CD4-positive, alpha-beta memory T cell (primary cell): ENCODE results near the gene TRIM39. TPM values are rescaled to one million over a fixed set of nuclear protein-coding genes. Genes with fewer than 3 reads are reported as not detected.

Source experiments
- CTCF ChIA-PET: fragments of 350-600 bp; sonication (Branson Sonifier 250); formaldehyde crosslinking; loops from one replicate; lab custom pipeline; 2021; ENCODE audit warnings: inconsistent platforms; ENCODE audit not compliant: partially characterized antibody; lab: Charles Lee
- POLR2A ChIA-PET: fragments of 350-600 bp; sonication (Branson Sonifier 250); formaldehyde crosslinking; loops from one replicate; lab custom pipeline; 2021; ENCODE audit not compliant: partially characterized antibody; lab: Charles Lee
- DNase-seq, 5 donors: peaks; one replicate each; pipeline versions ENCODE4 v3.0.0 to v3.0.0-alpha.2; 2020 to 2022; ENCODE audit warnings: mixed read lengths in 1 of 5
- H3K27ac ChIP-seq: one replicate; pipeline ENCODE4 v1.7.0; 2013; ENCODE audit warnings: low read depth, low read length
- H3K27me3 ChIP-seq: 2 replicates; pipeline ENCODE4 v1.7.0; 2013; ENCODE audit warnings: mild to moderate bottlenecking, low read length, moderate library complexity; ENCODE audit not compliant: insufficient read depth
- H3K36me3 ChIP-seq: 2 replicates; pipeline ENCODE4 v1.7.0; 2013; ENCODE audit warnings: mild to moderate bottlenecking, low read length, moderate library complexity; ENCODE audit not compliant: insufficient read depth
- H3K4me1 ChIP-seq: 2 replicates; pipeline ENCODE4 v1.7.0; 2013; ENCODE audit warnings: mild to moderate bottlenecking, low read length, moderate library complexity; ENCODE audit not compliant: insufficient read depth
- H3K4me3 ChIP-seq, 2 donors: one replicate each; pipeline ENCODE4 v1.7.0; 2013; ENCODE audit warnings: low read length in 2 of 2, mild to moderate bottlenecking in 1 of 2
- H3K9me3 ChIP-seq, 2 donors: one replicate each; pipeline ENCODE4 v1.7.0; 2013; ENCODE audit warnings: low read length in 2 of 2, control low read depth in 1 of 2; ENCODE audit not compliant: control insufficient read depth in 1 of 2
- H3K27ac Mint-ChIP-seq, 7 donors: one replicate each; pipeline ENCODE4 v1.8.0; 2020 to 2021; ENCODE audit warnings: mixed read lengths in 7 of 7, mild to moderate bottlenecking in 6 of 7, inconsistent platforms in 3 of 7, moderate library complexity in 3 of 7
- H3K27me3 Mint-ChIP-seq, 2 donors: one replicate each; pipeline ENCODE4 v1.8.0; 2020 to 2021; ENCODE audit warnings: mixed read lengths in 2 of 2
- H3K36me3 Mint-ChIP-seq, 2 donors: one replicate each; pipeline ENCODE4 v1.8.0; 2020 to 2021; ENCODE audit warnings: mixed read lengths in 2 of 2, inconsistent platforms in 1 of 2, mild to moderate bottlenecking in 1 of 2
- H3K4me1 Mint-ChIP-seq, 4 donors: one replicate each; pipeline ENCODE4 v1.8.0; 2020 to 2021; ENCODE audit warnings: mixed read lengths in 4 of 4, mild to moderate bottlenecking in 1 of 4
- H3K4me3 Mint-ChIP-seq, 8 donors: one replicate each; pipeline ENCODE4 v1.8.0; 2020 to 2021; ENCODE audit warnings: mixed read lengths in 8 of 8, mild to moderate bottlenecking in 7 of 8, moderate library complexity in 6 of 8, inconsistent platforms in 3 of 8
- H3K9me3 Mint-ChIP-seq, 8 donors: one replicate each; pipeline ENCODE4 v1.8.0; 2020 to 2021; ENCODE audit warnings: mixed read lengths in 8 of 8, mild to moderate bottlenecking in 5 of 8, inconsistent platforms in 3 of 8, moderate library complexity in 1 of 8
- intact Hi-C: fragments of 100-400 bp; cut with micrococcal nuclease; formaldehyde crosslinking; loops from one replicate; pipeline ENCODE4 v1.15.1; 2023
- polyA plus RNA-seq, 2 donors: library from polyadenylated mRNA; unstranded; fragments of 300-500 nt; fragmentation: Illumina TruSeq; gene quantifications; one replicate each; pipeline ENCODE4 v1.2.3, GENCODE V29; 2021
- total RNA-seq, 2 experiments: library from RNA; stranded (reverse); gene quantifications; one replicate each; pipeline ENCODE4 v1.2.3, GENCODE V29; 2021

TRIM39 gene
- total and polyA plus RNA-seq, 4 experiments from 2014 or later, result 6.9 to 30.9 (median 23.1) TPM

GRCh38 chr6:30311101-30311500 lies 15.6 kb upstream of the TRIM39 start:
- Histone ChIP-seq H3K27me3 (no peaks in the 10 kb centered on the region), H3K27ac (no peak overlapping the region), H3K9me3 (no peaks in the 10 kb centered on the region), H3K4me1 (peaks cover 2% of the 10 kb centered on the region), H3K4me3 (no peak overlapping the region), H3K36me3 (peaks cover 19% of the 10 kb centered on the region)
- Mint-ChIP-seq H3K36me3 (peaks cover 61 to 62% of the 10 kb centered on the region in 2 donors), H3K27me3 (no peaks in the 10 kb centered on the region), H3K9me3 (no peaks in the 10 kb centered on the region), H3K4me1 (peaks cover 17 to 63% (median 48%) of the 10 kb centered on the region in 4 donors), H3K4me3 (no peak overlapping the region), H3K27ac (peak overlapping the region in 1 of 7 donors; percentile 48)
- intact Hi-C loops, result no loop called here
- DNase-seq, result no peak
- CTCF ChIA-PET, result no interaction called here
- POLR2A ChIA-PET, result interaction anchor here (0.6 to 1.0 kb wide), 2 partner anchors 11 to 98 kb away, joined by 3 to 4 read pairs; partner anchors contain the start of gene TRIM26

DNA sequence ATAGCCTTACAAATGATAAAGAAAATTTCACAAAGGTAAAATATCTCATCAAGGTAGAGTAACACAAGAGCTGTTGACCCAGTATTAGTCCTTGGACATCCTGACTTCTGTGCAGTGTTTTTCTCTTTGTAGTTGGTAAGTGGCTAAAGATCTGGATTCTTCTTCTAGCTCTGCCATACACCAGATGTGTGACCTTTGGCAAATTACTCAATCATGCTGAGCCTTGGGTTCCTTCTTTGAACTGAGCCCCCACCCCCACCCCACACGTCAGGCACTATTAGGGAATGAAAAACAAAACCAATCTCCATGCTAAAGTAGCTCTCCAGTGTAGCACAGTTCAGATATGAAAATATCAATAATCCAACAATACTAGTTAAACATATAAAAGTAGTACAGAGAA lies 15.1 kb upstream of the TRIM39 start:
- Mint-ChIP-seq H3K27me3 (no peaks in the 10 kb centered on the region), H3K9me3 (no peaks in the 10 kb centered on the region), H3K4me1 (peaks cover 17 to 67% (median 48%) of the 10 kb centered on the region in 4 donors), H3K27ac (peak overlapping the region in 2 of 7 donors; percentile 1 to 26), H3K36me3 (peaks cover 64 to 65% of the 10 kb centered on the region in 2 donors), H3K4me3 (peak overlapping the region in 1 of 8 donors; percentile 15)
- POLR2A ChIA-PET, result interaction anchor here (1.0 kb wide), 1 partner anchor 11 kb away, joined by 3 read pairs; no protein-coding TSS in a partner anchor
- Histone ChIP-seq H3K27ac (no peak overlapping the region), H3K4me1 (peaks cover 5% of the 10 kb centered on the region), H3K36me3 (peaks cover 19% of the 10 kb centered on the region), H3K27me3 (no peaks in the 10 kb centered on the region), H3K4me3 (no peak overlapping the region), H3K9me3 (no peaks in the 10 kb centered on the region)
- no peak for DNase-seq
- intact Hi-C loops, result no loop called here
- CTCF ChIA-PET, result no interaction called here

DNA sequence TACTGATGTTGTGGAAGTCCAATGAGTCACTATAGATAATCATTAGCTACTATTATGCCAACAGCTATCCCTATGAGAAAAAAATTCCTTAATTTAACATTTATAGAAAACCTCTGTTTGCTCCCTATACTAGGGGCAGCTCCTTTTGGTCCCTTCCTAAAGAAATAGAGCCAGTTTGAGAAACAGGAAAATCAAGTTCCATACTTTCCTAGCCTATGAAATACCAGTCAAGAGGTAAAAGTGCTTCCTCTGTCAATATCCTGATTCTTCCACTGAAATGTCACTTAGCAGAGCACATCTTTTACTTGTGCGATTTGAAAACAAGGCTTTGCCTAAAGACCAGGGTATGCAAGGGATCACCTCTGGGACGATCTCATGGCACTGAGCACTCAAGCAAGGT lies 14.5 kb upstream of the TRIM39 start:
- ChIA-PET POLR2A (interaction anchor here (1.0 kb wide), 1 partner anchor 10 kb away, joined by 3 read pairs; no protein-coding TSS in a partner anchor), CTCF (interaction anchor here (0.6 kb wide), 1 partner anchor 209 kb away, joined by 4 read pairs; no protein-coding TSS in a partner anchor)
- intact Hi-C loops, result no loop called here
- no peaks in the 10 kb centered on the region for H3K27me3 Mint-ChIP-seq
- Histone ChIP-seq H3K27ac (no peak overlapping the region), H3K36me3 (peaks cover 19% of the 10 kb centered on the region), H3K4me1 (peaks cover 7% of the 10 kb centered on the region), H3K9me3 (no peaks in the 10 kb centered on the region), H3K4me3 (no peak overlapping the region), H3K27me3 (no peaks in the 10 kb centered on the region)
- no peak for DNase-seq
- no peaks in the 10 kb centered on the region for H3K9me3 Mint-ChIP-seq
- peaks cover 59 to 60% of the 10 kb centered on the region in 2 donors for H3K36me3 Mint-ChIP-seq
- H3K4me3 Mint-ChIP-seq, result no peak overlapping the region
- no peak overlapping the region for H3K27ac Mint-ChIP-seq
- H3K4me1 Mint-ChIP-seq, result peaks cover 14 to 67% (median 47%) of the 10 kb centered on the region in 4 donors

DNA sequence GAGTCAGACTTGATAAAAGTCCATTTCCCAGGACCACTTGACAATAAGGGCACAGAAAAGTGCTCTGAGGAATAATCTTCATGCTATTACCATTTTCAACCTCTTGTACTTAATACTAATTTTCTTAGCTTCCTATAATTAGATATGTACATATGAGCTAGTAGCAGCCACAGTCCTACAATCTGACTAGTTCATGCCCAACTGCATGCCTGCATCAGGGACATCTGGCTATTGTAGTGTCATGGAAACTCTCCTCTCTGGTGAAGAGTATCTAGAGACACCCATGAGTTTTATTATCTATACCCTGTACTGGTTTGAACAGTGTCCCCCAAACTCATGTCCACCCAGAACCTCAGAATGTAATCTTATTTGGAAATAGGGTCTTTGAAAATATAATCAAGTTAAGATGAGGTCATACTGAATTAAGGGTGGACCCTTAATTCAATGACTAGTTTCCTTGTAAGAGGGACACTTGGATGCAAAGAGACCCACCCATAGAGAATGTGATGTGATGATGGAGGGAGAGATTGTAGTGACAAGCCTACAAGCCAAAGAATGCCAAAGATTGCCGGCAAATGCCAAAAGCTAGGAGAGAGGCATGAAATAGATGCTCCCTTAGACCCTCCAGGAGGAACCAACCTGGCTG lies 13.9 kb upstream of the TRIM39 start:
- Mint-ChIP-seq H3K36me3 (peaks cover 62 to 66% of the 10 kb centered on the region in 2 donors), H3K4me1 (peaks cover 19 to 67% (median 51%) of the 10 kb centered on the region in 4 donors), H3K27me3 (no peaks in the 10 kb centered on the region), H3K4me3 (no peak overlapping the region), H3K9me3 (no peaks in the 10 kb centered on the region), H3K27ac (no peak overlapping the region)
- Histone ChIP-seq H3K27ac (no peak overlapping the region), H3K4me3 (no peak overlapping the region), H3K27me3 (no peaks in the 10 kb centered on the region), H3K9me3 (no peaks in the 10 kb centered on the region), H3K36me3 (peaks cover 19% of the 10 kb centered on the region), H3K4me1 (peaks cover 13% of the 10 kb centered on the region)
- ChIA-PET CTCF (interaction anchor here (0.6 kb wide), 1 partner anchor 209 kb away, joined by 4 read pairs; no protein-coding TSS in a partner anchor), POLR2A (interaction anchor here (3.8 kb wide), 1 partner anchor 13 kb away, joined by 16 read pairs; the partner anchor contains the start of gene TRIM39)
- DNase-seq, result no peak
- intact Hi-C loops, result no loop called here

DNA sequence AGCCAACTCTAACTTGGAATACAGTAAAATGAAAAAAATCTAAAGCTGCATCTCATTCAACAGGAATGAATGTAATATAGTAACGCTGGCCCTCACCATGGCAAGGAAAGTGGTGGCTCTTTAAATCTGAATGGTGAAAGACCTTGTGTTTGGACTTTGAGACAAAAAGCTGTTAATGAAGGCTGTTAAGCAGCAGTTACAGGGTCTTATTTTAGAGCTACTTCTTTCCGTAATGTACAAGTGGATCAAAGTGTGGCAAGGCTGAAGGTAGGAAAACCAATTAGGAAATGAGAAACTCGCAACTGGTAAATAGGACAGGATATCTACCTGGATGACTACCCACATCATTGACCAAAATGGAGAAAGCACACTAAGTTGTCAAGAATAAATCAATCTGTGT lies 11.6 kb upstream of the TRIM39 start:
- Mint-ChIP-seq H3K36me3 (peaks cover 47 to 67% of the 10 kb centered on the region in 2 donors), H3K9me3 (no peaks in the 10 kb centered on the region), H3K4me1 (peaks cover 26 to 73% (median 57%) of the 10 kb centered on the region in 4 donors), H3K27me3 (no peaks in the 10 kb centered on the region), H3K27ac (no peak overlapping the region), H3K4me3 (no peak overlapping the region)
- H3K36me3 ChIP-seq, result peaks cover 19% of the 10 kb centered on the region
- no peak overlapping the region for H3K27ac ChIP-seq
- CTCF ChIA-PET, result interaction anchor here (1.5 kb wide), 1 partner anchor 10 kb away, joined by 3 read pairs; no protein-coding TSS in a partner anchor
- no peaks in the 10 kb centered on the region for H3K9me3 ChIP-seq
- no peak overlapping the region for H3K4me3 ChIP-seq
- POLR2A ChIA-PET, result interaction anchor here (3.8 kb wide), 1 partner anchor 11 kb away, joined by 16 read pairs; the partner anchor contains the start of gene TRIM39
- intact Hi-C loops, result no loop called here
- DNase-seq, result no peak
- H3K27me3 ChIP-seq, result no peaks in the 10 kb centered on the region
- H3K4me1 ChIP-seq, result peaks cover 31% of the 10 kb centered on the region

DNA sequence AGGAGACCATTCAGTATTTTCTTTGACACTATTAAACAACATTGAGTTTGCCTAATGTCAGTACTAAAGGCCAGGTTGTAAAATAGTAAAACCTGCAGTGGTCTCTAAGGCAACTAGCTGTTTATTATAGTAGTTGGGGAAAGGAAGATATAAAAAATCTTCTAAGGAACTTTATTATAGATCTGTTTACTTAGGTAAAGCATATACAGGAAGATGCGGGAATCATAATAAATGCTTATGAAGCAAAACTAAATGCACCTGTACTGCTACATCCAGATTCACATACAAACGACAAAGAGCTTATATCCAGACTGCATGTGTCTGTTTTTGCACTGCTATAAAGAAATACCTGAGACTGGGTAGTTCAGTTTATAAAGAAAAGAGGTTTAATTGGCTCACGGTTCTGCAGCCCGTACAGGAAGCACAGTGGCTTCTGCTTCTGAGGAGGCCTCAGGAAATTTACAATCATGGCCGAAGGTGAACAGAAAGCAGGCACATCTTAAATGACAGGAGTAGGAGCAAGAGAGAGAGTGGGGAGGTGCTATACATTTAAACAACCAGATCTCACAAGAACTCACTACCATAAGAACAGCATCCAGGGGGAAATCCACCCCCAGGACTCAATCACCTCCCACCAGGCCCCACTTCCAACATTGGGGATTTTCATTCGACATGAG lies 8.7 kb upstream of the TRIM39 start:
- no peak overlapping the region for H3K27ac ChIP-seq
- peak in 1 of 5 donors; percentile 7 for DNase-seq
- CTCF ChIA-PET, result interaction anchor here (1.1 to 2.0 kb wide), 4 partner anchors 8 to 101 kb away, joined by 3 to 5 read pairs (median 3); no protein-coding TSS in a partner anchor
- H3K9me3 ChIP-seq, result no peaks in the 10 kb centered on the region
- no peaks in the 10 kb centered on the region for H3K27me3 ChIP-seq
- Mint-ChIP-seq H3K9me3 (no peaks in the 10 kb centered on the region), H3K36me3 (peaks cover 37 to 55% of the 10 kb centered on the region in 2 donors), H3K4me1 (peaks cover 47 to 91% (median 72%) of the 10 kb centered on the region in 4 donors), H3K27me3 (no peaks in the 10 kb centered on the region), H3K27ac (peak overlapping the region; percentile 20 to 93 (median 69)), H3K4me3 (peak overlapping the region; percentile 12 to 86 (median 46))
- peaks cover 60% of the 10 kb centered on the region for H3K4me1 ChIP-seq
- no peak overlapping the region for H3K4me3 ChIP-seq
- peaks cover 14% of the 10 kb centered on the region for H3K36me3 ChIP-seq
- POLR2A ChIA-PET, result interaction anchor here (0.8 to 1.1 kb wide), 2 partner anchors 8 to 15 kb away, joined by 3 to 4 read pairs; partner anchors contain the start of gene TRIM39
- intact Hi-C loops, result no loop called here
